Measurements from ENCODE around the gene SF3B5. TPM values are rescaled to one million over a fixed set of nuclear protein-coding genes. Genes with fewer than 3 reads are reported as not detected.
A peak's percentile ranks its signal among the peaks of the same experiment; 100 is the strongest.

The SF3B5 gene
- total RNA-seq, 3 donors from 2014 or later = 276 to 301 (median 280) TPM

DNA sequence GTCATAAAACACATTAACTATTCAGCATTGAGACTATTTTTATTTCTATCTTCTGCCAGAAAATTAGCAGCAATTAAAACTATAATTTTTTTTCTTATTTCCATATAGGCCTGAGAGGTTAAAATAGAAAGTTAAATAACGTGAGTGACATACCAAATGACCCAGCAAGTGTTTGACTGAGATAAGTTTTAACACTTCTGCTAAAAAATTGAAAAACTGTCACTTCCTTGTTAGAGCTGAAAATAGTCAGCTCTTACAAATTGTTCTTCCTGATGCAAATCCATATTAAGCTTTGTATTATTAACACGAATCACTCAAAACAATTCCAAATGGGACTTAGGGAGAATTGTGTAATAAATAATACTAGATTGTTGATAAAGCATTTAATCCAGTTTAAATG is 28.5 kb upstream of the SF3B5 start:
- peaks cover 3% of the 10 kb centered on the region for H3K27me3 Mint-ChIP-seq (ENCODE audit: low read depth)
- ATAC-seq (no peak), DNase-seq (no peak)
- no peak overlapping the region for H3K4me3 Mint-ChIP-seq
- H3K36me3 Mint-ChIP-seq (ENCODE audit: insufficient read depth) = no peaks in the 10 kb centered on the region
- no peaks in the 10 kb centered on the region for H3K9me3 Mint-ChIP-seq
- no peaks in the 10 kb centered on the region for H3K4me1 Mint-ChIP-seq (ENCODE audit: low read depth)

DNA sequence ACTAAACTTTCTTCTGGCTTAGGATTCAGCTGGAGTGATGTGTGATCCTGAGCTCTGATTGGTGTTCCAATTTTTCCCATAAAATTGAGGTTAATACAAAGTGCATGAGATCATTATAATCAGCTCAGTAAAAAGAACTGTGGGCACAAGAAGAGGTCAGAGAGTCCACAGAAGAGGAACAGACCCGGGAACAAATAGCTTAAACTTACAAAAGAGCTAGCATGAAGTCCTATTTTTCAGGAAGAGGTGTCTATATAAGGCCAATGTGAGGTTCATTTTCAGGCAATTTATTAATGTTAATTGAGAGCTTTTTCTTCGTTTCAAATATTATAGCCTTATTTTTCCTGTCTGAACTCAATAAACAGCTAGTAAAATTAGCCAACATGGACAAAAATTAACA is 28.0 kb upstream of the SF3B5 start:
- Mint-ChIP-seq H3K9me3 (no peaks in the 10 kb centered on the region), H3K27me3 (ENCODE audit: low read depth) (peaks cover 2% of the 10 kb centered on the region), H3K4me1 (ENCODE audit: low read depth) (no peaks in the 10 kb centered on the region), H3K4me3 (no peak overlapping the region), H3K36me3 (ENCODE audit: insufficient read depth) (no peaks in the 10 kb centered on the region)
- DNase-seq = no peak
- ATAC-seq = no peak

DNA sequence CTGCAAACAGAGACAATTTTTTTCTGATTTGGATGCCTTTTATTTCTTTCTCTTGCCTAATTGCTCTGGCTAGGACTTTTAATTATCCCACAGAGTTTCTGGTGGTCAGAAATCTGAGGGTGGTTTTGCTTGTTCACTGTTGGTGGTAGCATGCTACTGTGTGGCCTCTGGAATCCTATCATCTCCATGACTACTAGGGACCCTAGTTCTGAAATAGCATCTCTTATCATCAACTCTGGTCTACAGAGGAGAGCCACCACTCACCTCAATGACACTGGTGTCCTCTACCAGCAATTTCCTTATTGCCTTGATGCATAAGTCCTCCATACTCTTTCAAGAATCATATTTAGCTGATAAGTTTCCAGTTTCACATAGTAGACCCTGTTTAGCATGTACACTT is 27.5 kb upstream of the SF3B5 start:
- no peaks in the 10 kb centered on the region for H3K36me3 Mint-ChIP-seq (ENCODE audit: insufficient read depth)
- no peak overlapping the region for H3K4me3 Mint-ChIP-seq
- no peaks in the 10 kb centered on the region for H3K27me3 Mint-ChIP-seq (ENCODE audit: low read depth)
- ATAC-seq (no peak), DNase-seq (no peak)
- no peaks in the 10 kb centered on the region for H3K9me3 Mint-ChIP-seq
- no peaks in the 10 kb centered on the region for H3K4me1 Mint-ChIP-seq (ENCODE audit: low read depth)

DNA sequence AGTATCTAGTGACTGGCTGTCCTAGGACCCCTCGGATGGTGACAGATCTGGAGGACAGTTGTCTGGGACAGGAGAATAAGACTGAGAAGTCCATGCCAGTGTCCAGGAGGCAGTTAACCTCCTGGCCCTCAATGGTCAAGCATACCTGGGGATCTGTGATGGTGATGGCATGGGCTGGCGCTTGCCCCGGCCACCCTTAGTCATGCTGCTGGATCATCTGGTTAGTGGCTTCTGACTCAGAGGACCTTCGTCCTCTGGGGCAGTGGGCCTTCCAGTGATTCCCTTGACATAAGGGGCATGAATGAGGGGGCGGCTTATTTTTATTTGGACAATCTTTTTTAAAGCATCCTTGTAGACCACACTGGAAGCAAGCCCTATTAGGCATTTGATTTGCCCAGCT is 24.0 kb upstream of the SF3B5 start:
- DNase-seq (no peak), ATAC-seq (no peak)
- Mint-ChIP-seq H3K27me3 (ENCODE audit: low read depth) (no peaks in the 10 kb centered on the region), H3K4me1 (ENCODE audit: low read depth) (no peaks in the 10 kb centered on the region), H3K4me3 (no peak overlapping the region), H3K36me3 (ENCODE audit: insufficient read depth) (no peaks in the 10 kb centered on the region), H3K9me3 (no peaks in the 10 kb centered on the region)

DNA sequence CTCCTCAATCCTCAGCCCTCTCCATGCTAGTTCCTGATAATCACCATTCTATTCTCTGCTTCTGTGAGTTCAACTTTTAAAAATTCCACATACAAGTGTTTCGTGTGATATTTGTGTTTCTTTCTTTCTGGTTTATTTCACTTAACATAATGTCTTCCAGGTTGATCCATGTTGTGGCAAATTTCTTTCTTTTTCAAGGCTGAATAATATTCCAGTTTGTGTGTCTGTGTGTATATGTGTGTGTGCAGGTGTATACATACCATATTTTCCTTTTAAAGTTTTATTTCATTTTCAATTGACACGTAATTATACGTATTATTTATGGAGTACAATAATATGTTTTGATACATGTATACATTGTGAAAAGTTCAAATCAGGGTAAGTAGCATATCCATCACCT is 19.8 kb upstream of the SF3B5 start:
- Mint-ChIP-seq H3K4me1 (ENCODE audit: low read depth) (no peaks in the 10 kb centered on the region), H3K9me3 (no peaks in the 10 kb centered on the region), H3K36me3 (ENCODE audit: insufficient read depth) (no peaks in the 10 kb centered on the region), H3K4me3 (no peak overlapping the region), H3K27me3 (ENCODE audit: low read depth) (no peaks in the 10 kb centered on the region)
- ATAC-seq (no peak), DNase-seq (no peak)

DNA sequence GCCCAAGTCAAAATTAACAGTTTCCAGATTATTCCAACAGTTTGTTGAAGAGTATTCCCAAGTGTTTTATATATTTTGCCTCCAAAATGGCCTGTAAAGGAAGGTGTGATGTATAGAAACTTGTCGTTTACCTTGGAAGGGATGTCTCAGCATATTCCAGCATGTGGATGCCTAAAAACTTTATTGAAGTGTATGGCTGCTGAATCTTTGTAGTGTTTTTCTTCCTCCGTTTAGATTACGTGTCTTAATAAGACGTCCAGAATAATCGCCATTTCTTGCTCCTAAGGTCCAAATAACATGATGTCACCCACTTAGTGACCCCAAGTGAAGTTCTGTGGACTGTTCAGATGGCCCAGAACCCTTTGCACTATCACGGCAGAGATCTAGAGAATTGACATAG is 18.0 kb upstream of the SF3B5 start:
- no peaks in the 10 kb centered on the region for H3K27me3 Mint-ChIP-seq (ENCODE audit: low read depth)
- ATAC-seq (no peak), DNase-seq (no peak)
- H3K4me1 Mint-ChIP-seq (ENCODE audit: low read depth) = no peaks in the 10 kb centered on the region
- no peak overlapping the region for H3K4me3 Mint-ChIP-seq
- H3K9me3 Mint-ChIP-seq = no peaks in the 10 kb centered on the region
- no peaks in the 10 kb centered on the region for H3K36me3 Mint-ChIP-seq (ENCODE audit: insufficient read depth)

DNA sequence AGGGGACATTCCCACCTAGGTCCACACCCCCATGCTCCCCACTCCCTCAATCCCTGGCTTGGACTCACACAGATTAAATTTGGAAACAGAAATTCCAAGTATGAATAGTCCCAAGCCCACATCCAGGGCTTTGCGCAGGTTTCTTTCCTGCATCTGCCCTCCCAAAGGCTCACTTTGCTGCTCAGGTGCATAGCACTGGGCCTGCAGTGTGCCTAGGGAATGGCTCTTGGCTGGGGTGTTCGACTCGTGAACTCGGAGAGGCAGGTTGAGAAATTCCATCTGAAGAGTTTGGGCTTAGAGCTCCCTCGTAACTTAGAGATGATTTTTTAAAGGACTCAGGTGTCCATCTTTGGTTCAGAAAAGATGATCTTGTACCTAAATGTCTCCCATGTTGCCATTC is 14.8 kb upstream of the SF3B5 start:
- no peaks in the 10 kb centered on the region for H3K27me3 Mint-ChIP-seq (ENCODE audit: low read depth)
- no peak overlapping the region for H3K4me3 Mint-ChIP-seq
- H3K36me3 Mint-ChIP-seq (ENCODE audit: insufficient read depth) = no peaks in the 10 kb centered on the region
- DNase-seq (no peak), ATAC-seq (no peak)
- H3K4me1 Mint-ChIP-seq (ENCODE audit: low read depth) = no peaks in the 10 kb centered on the region
- H3K9me3 Mint-ChIP-seq = no peaks in the 10 kb centered on the region

DNA sequence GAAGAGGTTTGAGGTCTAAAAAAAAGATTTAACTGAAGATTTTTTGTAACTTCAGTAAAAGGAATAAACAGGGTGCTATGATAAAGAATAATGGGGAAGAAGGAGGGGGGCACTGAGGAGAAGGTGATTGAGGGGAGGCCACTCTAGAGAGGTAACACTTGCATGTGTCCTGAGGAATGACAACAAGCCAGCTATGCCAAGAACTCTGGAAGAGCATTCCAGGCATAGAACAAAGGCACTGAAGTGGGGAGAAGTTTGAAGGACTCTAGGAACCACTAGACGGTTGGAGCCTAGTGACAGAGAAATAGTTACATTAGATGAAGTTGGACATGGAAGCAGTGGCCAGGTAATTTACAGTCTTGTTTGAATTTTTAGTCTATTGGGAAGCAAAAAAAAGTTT is 10.8 kb upstream of the SF3B5 start:
- DNase-seq (no peak), ATAC-seq (no peak)
- Mint-ChIP-seq H3K4me3 (no peak overlapping the region), H3K9me3 (no peaks in the 10 kb centered on the region), H3K27me3 (ENCODE audit: low read depth) (no peaks in the 10 kb centered on the region), H3K4me1 (ENCODE audit: low read depth) (peaks cover 2% of the 10 kb centered on the region), H3K36me3 (ENCODE audit: insufficient read depth) (no peaks in the 10 kb centered on the region)

DNA sequence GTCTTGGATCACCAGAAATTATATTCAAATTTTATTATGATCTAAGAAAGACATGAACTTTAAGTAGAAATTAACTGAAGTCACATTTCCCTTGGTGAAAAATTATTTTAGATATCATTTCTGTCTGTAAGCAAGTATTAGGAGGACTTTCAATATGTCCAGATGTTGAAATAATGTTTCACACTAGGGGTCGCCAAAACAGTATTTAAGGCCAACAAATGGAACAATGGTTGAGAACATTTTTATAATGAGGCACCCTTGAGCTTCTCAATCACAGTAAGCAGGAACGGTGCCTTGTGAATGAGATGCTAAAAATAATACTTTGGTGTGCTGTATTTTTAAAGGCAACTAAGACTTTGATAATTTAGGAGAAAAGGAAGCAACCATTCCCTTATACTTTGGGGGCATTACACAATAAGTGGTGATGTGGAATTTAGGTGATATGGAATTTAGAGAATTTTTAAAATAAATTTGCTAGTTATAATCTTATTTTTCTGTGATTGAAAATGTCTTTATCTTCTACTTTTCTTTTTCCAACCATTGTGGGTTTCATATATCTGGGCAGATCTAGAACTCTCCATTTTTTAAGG is 9.6 kb upstream of the SF3B5 start:
- DNase-seq = no peak
- Mint-ChIP-seq H3K27me3 (ENCODE audit: low read depth) (no peaks in the 10 kb centered on the region), H3K9me3 (no peaks in the 10 kb centered on the region), H3K4me3 (no peak overlapping the region), H3K4me1 (ENCODE audit: low read depth) (peaks cover 2% of the 10 kb centered on the region), H3K36me3 (ENCODE audit: insufficient read depth) (no peaks in the 10 kb centered on the region)
- ATAC-seq = peak; percentile 67 to 75

DNA sequence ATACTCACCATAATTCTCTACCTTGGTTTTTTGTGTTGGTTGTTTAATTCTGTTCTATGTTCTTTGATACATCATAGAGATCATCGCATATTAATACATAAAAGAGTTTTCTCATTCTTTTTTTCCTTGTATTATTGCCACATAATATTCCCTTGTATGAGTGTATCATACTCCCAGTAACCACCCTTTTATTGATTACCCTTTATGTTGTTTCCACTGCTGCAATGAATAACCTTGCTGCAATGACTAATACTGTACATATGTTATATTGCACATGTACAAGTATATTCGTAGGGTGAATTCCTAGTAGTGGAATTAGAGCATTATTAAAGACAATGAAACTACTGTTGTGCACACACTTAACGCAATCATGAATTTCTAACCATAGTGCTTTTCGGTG is 9.1 kb upstream of the SF3B5 start:
- Mint-ChIP-seq H3K4me1 (ENCODE audit: low read depth) (peaks cover 2% of the 10 kb centered on the region), H3K36me3 (ENCODE audit: insufficient read depth) (no peaks in the 10 kb centered on the region), H3K27me3 (ENCODE audit: low read depth) (no peaks in the 10 kb centered on the region), H3K4me3 (no peak overlapping the region), H3K9me3 (no peaks in the 10 kb centered on the region)
- DNase-seq (no peak), ATAC-seq (no peak)

DNA sequence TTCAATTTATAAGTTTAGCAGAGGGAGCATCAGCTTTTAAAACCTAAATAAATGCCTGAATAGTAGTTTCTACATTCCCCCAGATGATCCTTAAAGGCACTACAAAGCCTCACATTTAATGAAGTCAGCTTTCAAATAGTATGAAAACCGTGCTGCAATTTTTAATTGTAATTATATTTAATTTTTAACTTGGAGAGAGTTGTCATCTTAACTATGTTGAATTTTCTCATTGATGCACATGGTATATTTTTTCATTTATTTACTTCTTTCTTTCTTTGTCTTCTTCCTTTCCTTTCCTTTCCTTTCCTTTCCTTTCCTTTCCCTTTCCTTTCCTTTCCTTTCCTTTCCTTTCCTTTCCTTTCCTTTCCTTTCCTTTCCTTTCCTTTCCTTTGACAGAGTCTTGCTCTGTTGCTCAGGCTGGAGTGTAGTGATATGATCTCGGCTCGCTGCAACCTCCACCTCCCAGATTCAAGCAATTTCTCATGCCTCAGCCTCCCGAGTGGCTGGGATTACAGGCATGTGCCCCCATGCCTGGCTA is 7.7 kb upstream of the SF3B5 start:
- Mint-ChIP-seq H3K36me3 (ENCODE audit: insufficient read depth) (no peaks in the 10 kb centered on the region), H3K4me3 (no peak overlapping the region), H3K4me1 (ENCODE audit: low read depth) (peaks cover 2% of the 10 kb centered on the region), H3K27me3 (ENCODE audit: low read depth) (no peaks in the 10 kb centered on the region), H3K9me3 (no peaks in the 10 kb centered on the region)
- DNase-seq = no peak
- no peak for ATAC-seq

DNA sequence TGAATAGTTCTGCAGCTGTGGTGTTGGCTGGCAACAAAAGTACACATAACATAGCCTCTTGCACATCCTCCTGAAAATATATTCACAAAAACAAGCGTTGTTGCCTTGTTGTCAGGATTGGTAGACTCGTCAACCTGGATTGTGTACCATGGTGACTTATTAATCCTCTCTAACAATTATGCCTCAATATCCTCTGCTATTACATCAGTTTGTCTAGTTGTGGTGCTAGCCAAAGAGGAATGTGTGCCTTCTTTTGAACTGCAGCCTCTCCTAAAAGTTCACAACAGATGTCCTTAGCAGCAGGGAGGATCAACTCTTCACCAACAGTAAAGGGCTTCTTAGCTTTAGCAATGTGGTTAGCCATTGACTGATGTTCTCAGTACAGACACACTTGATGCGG is 3.6 kb upstream of the SF3B5 start:
- Mint-ChIP-seq H3K4me3 (no peak overlapping the region), H3K36me3 (ENCODE audit: insufficient read depth) (peaks cover 7% of the 10 kb centered on the region), H3K27me3 (ENCODE audit: low read depth) (no peaks in the 10 kb centered on the region), H3K9me3 (no peaks in the 10 kb centered on the region), H3K4me1 (ENCODE audit: low read depth) (peaks cover 16% of the 10 kb centered on the region)
- no peak for DNase-seq
- no peak for ATAC-seq

DNA sequence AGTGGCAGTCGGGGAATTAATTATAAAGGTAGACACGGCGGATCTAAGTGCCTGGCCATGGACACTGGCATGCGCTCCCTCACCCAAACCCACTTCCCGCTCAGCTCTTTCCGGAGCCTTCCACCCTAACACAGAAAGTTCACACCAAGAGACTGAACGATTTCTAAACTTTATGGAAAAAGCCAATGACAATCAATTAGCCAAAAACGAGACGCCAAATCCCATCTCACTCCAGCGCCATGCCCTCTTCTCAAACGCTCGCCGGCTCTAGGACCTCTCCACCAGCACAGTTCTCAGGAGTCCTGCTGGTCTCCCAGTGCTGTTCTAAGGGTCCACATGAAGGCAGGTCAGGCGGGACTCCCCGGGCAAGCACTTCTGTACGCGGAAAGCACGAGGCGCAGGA is 641 bp downstream of the SF3B5 start:
- Mint-ChIP-seq H3K9me3 (no peaks in the 10 kb centered on the region), H3K4me3 (peak overlapping the region; percentile 93), H3K27me3 (ENCODE audit: low read depth) (no peaks in the 10 kb centered on the region), H3K36me3 (ENCODE audit: insufficient read depth) (peaks cover 11% of the 10 kb centered on the region), H3K4me1 (ENCODE audit: low read depth) (peaks cover 23% of the 10 kb centered on the region)
- DNase-seq (no peak), ATAC-seq (peak; percentile 2 to 5)

DNA sequence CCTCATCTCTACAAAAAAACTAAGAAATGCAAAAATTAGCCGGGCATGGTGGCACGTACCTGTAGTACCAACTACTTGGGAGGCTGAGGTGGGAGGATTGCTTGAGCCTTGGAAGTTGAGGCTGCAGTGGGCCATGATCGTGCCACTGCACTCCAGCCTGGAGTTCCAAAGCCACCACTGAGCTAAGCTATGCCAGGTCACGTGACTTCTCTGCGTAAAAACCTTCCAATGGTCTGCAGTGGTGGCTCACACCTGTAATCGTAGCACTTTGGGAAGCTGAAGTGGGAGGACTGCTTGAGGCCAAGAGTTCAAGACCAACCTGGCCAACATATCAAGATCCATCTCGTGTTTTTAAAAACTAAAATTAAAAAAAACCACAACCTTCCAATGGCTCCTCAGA is 1.7 kb downstream of the SF3B5 start:
- H3K9me3 Mint-ChIP-seq = no peaks in the 10 kb centered on the region
- H3K36me3 Mint-ChIP-seq (ENCODE audit: insufficient read depth) = peaks cover 11% of the 10 kb centered on the region
- H3K27me3 Mint-ChIP-seq (ENCODE audit: low read depth) = no peaks in the 10 kb centered on the region
- ATAC-seq = no peak
- peak overlapping the region; percentile 93 for H3K4me3 Mint-ChIP-seq
- DNase-seq = no peak
- peaks cover 23% of the 10 kb centered on the region for H3K4me1 Mint-ChIP-seq (ENCODE audit: low read depth)

DNA sequence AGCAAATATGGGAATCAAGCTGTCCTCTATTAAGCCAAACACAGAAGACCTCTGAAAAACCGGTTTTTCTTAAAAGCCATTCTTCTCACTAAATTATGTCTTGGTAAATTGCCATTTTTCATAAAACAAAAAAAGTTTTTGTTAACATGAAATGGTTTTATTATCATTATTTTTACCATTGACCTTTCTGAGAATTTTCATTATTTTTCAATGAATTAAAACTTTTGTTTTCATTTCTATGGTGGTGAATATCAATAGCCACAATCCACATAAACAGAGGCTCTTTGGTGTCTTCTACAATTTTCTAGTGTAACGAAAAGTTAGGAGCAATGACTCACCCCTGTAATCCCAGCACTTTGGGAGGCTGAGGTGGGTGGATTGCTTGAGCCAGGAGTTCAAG is 2.1 kb downstream of the SF3B5 start:
- Mint-ChIP-seq H3K27me3 (ENCODE audit: low read depth) (no peaks in the 10 kb centered on the region), H3K9me3 (no peaks in the 10 kb centered on the region), H3K4me3 (peak overlapping the region; percentile 93), H3K4me1 (ENCODE audit: low read depth) (peaks cover 23% of the 10 kb centered on the region), H3K36me3 (ENCODE audit: insufficient read depth) (peaks cover 11% of the 10 kb centered on the region)
- DNase-seq = no peak
- no peak for ATAC-seq

DNA sequence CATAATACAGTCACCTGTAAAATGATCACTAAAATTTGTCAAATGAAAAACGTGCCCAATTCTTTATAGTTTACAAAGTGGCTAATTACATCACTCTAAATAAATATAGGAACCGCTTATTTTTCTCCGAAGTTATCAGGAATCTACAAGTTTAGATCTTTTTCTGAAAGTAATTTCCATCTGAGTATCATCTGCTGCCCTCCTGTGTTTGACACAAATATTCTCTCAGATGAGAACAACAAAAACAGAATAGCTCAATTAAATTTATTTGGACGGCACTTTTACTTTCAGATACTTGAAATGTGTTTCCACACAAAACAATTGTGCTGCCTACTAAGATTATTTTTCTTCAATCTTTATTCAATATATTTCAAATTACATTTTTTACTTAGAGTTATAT is 5.0 kb downstream of the SF3B5 start:
- peaks cover 15% of the 10 kb centered on the region for H3K4me1 Mint-ChIP-seq (ENCODE audit: low read depth)
- no peak overlapping the region for H3K4me3 Mint-ChIP-seq
- H3K27me3 Mint-ChIP-seq (ENCODE audit: low read depth) = no peaks in the 10 kb centered on the region
- no peak for DNase-seq
- ATAC-seq = no peak
- peaks cover 18% of the 10 kb centered on the region for H3K36me3 Mint-ChIP-seq (ENCODE audit: insufficient read depth)
- no peaks in the 10 kb centered on the region for H3K9me3 Mint-ChIP-seq

Measured in activated T-cell treated with anti-CD3 and anti-CD28 coated beads, Interleukin-2, amount 50 U/mL, for 4 hours (primary cell).